D341Med (cell line): Measurements from ENCODE around the gene ETV4.

Experiments used
- DNase-seq: peaks from one replicate; pipeline ENCODE4 v3.0.0; 2012; ENCODE audit warnings: low spot score

The ETV4 gene

GRCh38 chr17:43543771-43544575 is 2.2 kb downstream of the ETV4 start:
- no peak for DNase-seq

DNA sequence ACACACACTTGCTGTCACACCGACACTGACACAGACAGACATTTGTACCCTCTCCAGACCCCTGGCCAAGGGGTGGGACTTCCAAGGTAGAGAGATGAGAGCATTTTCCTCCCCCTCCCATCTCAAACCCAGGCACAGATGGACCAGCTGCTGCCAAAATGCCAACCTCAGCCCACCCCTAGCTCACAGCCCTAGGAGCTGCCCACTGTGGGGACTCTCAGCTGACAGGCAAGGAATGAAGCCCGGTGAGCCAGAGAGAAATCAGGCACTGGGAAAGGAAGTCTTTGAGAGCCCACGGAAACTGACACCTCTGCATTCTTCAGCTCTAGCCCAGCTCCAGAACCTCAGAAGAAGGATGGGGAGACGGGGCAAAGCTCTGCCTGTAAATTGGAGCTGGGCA is 2.8 kb downstream of the ETV4 start:
- no peak for DNase-seq

GRCh38 chr17:43542859-43543258 is 3.3 kb downstream of the ETV4 start:
- no peak for DNase-seq

DNA sequence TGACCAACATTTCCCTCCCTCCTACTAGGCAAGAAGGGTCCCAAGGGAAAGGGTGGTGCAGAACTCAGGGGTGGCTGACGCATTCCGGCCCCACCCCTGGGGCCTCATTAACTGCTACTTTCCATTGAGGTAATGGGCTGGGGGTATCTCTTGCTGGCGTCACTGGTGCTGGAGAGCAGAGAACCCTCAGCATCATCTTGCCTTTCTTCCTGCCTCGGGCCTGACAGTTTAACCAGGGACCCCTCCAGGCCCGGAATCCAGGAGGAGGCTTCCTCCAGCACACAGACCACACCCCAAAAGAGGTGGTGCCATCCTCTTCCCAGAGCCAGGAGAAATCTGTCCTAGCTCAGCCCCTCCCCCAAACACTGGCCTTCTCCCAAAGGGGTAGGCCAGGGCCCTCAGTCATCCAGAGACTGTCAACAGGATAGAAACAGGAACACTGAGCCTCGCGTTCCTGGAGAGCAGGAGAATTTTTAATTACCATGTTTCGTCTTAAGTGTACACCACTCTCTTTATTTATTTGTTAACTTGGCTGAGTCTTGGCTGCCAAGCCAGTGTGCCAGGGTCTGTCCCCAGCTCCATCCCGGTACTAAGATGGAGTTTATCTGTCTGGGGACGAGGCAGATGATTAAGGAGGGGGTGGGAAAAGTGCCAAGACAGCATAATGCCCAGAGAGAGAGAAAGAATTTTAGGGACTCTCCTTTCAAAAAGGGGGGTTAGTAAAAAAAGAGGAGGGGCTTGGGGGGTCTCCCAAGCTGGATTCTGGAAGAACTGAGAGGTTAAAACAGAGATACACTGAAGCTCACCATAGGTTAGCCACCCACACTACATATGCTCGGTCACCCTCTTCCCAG is 5.1 kb downstream of the ETV4 start:
- no peak for DNase-seq

GRCh38 chr17:43536236-43536992 is 9.7 kb downstream of the ETV4 start:
- DNase-seq: no peak

- DNase-seq: no peak
Observed at GRCh38 chr17:43534909-43535308, 11.2 kb downstream of the ETV4 start.

GRCh38 chr17:43533699-43534098 is 12.4 kb downstream of the ETV4 start:
- no peak for DNase-seq

DNA sequence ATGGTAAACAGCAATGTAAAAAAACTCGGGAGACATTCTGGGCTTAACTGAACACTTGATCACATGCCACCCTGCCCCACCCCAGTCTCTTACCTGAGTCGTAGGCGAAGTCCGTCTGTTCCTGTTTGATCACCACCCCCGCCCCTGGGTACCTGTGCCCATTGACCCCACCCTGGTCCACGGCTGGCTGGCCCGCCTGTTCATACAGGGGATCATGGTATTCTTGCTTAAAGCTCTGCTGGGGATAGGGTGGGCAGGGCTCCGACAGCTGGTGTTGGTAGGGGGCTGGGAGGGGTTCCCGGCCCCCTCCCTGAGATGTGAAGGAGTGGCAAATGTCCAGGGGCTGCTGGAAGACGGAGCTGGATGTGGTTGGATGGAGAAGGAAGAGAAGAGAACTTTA is 13.6 kb downstream of the ETV4 start:
- no peak for DNase-seq

GRCh38 chr17:43531955-43532354 is 14.2 kb downstream of the ETV4 start:
- DNase-seq: no peak

DNA sequence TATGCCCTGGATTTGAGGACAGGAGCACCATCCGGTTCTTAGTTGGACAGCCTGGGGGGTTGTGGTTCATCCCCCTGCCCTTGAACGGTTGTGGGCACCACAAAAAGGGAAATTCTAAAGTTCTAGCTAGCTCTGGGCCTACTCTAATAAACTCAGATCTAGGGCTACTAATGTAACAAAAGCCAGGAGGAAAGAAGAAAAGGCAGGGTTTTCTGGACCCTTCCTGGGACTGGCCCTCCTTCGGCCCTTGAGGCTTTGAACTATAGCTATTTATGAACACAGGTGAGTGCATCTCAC is 15.1 kb downstream of the ETV4 start:
- DNase-seq: no peak

GRCh38 chr17:43530288-43531081 is 15.7 kb downstream of the ETV4 start:
- DNase-seq: peak; percentile 69

DNA sequence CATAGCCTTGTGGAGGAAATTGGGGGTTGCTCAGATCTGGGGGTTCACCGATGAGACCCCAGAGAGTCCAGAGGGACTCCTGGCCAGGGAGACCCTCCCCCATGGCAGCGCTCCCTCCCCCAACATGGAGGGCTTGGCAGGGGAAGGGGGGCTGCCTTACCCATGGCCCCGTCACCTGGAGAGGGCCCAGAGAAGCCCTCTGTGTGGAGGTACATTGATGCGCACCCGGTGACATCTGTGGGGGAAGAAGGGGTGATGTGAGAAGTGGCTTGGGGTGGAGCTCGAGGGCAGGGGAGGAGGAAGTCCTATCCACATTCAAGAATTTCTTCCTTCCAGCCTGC is 16.2 kb downstream of the ETV4 start:
- DNase-seq: no peak

DNA sequence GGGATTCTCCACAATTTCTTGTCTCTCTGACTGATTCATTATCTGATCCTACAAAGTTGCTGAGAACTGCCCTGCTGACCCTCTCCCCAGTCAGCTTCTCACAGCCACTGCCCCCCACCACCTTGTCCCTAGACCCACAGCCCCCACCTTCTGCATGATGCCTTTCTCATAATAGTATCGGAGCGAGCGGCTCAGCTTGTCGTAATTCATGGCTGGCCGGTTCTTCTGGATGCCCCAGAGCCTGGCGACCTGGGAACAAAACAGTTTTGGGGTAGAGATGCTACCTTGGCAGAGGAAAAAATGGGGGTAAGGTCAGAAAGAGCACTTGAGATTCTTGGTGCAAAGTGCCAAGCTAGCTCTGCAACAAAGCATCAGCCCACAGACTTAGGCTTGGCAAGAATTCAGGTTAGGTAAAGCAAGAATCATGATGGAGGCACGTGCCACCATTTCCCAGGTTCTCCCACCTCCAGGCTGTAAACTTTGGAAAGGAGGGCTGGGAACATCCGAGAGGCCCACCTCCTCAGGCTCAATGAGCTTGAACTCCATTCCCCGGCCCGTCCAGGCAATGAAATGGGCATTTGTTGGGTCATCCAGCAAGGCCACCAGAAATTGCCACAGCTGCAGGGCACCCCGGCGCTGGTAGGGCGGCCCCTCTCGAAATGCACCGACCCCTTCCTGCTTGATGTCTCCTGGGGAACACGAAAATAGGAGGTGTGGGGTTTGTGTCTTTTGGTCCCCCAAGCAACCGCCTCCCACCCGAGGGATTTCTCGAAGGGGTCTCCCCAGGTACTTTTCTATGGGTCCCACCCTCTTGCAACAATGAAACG is 16.9 kb downstream of the ETV4 start:
- DNase-seq: no peak

DNA sequence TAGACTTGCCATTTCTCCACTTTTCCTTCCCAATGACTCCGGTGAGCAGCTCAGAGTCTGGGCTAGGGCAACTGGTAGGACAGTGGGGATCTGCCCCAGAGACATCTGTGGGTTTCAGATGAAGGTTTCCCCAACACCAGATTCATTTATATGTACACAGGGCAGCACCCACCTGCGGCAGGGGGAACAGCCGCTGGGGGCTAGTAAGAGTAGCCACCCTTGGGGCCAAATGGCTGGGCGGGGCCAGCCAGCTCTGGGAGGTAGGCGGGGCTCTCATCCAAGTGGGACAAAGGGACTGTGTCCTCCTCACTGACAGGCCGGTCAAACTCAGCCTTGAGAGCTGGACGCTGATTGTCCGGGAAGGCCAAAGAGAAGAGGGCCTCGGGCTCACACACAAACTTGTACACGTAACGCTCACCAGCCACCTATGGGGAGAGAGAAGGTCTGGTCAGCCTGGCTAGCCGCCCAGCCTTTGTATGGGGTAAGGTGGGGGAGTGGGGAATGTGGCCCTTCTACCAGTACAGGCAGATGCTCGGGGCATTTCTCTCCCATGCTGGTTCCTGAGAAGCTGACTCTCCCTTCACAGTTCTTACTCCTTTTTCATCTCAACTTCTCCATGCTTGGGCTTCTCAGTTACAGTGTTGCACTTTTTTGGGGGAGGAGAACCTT is 17.7 kb downstream of the ETV4 start:
- no peak for DNase-seq

DNA sequence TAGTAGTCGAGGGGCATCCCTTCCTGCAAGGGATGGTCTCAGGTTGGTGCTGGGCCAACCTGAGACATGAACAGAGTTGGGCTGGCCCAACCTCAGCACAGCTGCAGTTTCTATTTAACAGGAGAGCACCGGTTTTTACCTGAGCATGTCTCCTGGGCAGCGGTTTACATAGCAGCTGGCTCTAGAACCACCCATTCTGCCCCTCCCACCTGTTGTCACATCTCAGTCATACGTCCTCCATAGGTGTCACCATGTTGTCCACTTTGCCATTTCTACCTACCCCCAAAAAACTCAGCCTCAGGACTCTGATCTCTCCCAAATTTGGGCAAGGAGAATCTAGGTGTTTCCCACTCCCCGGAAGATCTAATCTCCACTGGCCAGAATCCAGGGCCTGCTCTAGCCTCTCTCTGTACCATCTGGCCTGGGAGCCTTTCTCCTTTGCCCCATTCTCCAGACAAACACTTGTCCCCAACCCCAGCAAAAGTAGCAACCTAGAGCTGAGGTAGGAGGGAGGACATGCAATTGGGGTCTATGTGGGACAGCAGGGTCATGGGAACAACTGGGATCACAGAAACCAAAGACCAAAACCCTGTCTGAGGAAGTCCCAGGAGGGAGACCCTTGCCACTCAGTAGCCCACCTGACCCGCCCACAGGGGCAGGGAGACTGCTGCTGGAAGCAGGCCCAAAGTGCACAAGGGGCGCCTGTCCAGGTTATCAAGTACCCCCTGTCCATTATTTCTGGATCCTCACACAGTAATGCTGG is 19.1 kb downstream of the ETV4 start:
- DNase-seq: no peak

DNA sequence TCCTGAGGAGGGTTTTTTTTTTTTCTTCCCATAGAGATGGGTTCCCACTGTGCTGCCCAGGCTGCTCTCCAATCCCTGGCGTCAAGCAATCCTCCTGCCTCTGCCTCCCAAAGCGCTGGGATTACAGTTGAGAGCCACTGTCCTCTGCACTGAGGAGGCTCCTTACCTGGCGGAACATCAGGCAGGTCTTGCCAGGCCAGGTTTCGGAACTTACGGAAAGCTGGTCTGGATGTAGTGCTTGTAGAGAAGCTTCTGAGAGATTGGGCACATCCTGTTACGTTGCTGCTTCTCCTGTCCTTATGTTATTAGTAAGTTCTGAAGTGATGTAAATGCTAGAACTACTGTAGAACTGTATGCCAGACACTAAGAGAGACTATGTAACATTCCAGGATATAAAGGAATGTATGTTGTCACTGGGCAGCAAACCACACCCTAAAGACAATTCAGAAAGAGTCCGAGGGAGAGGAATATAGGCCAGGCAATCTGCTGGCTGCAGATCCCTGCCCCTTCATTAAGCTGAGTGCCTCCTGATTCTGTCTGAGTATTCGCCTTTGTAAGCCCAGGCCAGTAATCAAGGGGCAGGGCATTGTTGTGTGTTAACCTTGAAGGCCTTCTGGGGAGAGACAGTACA is 21.1 kb downstream of the ETV4 start:
- no peak for DNase-seq

DNA sequence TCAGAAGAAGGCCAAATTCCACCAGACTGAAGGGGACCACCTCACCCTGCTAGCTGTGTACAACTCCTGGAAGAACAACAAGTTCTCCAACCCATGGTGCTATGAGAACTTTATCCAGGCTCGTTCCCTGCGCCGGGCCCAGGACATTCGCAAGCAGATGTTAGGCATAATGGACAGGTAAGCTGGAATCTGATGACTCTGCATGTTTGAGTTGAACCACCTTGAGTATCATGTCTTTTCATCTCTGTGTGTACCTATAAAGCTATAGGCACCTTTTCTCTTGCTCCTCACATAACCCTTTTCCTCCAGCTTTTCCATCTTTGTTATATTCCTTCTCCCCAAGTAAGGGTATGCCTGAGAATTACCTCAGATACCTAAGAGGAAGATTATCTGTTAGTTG is 24.8 kb downstream of the ETV4 start:
- DNase-seq: peak; percentile 9

GRCh38 chr17:43517615-43518386 is 28.3 kb downstream of the ETV4 start:
- no peak for DNase-seq

DNA sequence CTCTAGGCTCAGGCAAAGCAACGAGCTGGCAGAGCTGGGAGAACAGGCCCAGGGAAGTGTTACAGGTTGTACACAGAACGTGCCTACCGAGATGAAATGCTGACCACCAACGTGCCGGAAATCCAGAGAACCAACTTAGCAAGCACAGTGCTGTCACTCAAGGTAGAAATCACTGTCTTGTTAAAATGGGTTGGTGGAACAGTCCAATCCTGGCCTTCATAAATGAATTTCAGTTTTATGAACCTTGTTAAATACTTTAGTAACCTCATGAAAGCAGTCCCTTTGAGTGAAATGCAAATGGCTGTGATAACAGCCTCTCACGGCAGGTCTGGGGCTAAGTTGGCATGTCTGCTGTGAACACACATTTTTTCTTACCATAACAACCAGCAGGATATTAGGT is 29.0 kb downstream of the ETV4 start:
- no peak for DNase-seq
